Lower leg skin (tissue), 4 donors: Measurements from ENCODE around the gene BEND5. TPM values are rescaled to one million over a fixed set of nuclear protein-coding genes. Genes with fewer than 3 reads are reported as not detected.

ENCODE experiments used
- DNase-seq, 2 donors: peaks; one replicate each; pipeline ENCODE4 v3.0.0-alpha.2; 2019; ENCODE audit warnings: low spot score in 2 of 2
- H3K4me3 ChIP-seq: fragments of 200-600 bp; sonication (generic); 2 replicates; pipeline ENCODE4 v1.5.1; 2017; ENCODE audit warnings: mild to moderate bottlenecking, low read depth; ENCODE audit not compliant: poor library complexity, severe bottlenecking
- POLR2A ChIP-seq, 2 donors: fragments of 450-650 bp; IDR thresholded peaks; one replicate each; pipeline ENCODE4 v1.6.1; 2016 to 2017; ENCODE audit warnings: antibody characterized with exemption in 2 of 2, mild to moderate bottlenecking in 1 of 2, moderate library complexity in 1 of 2
- WGBS, 2 donors: methylation state at CpG; one replicate each; pipeline ENCODE4 v1.1.5; 2018; 5-methylcytosine and 5-hydroxymethylcytosine counted together
- intact Hi-C: fragments of 100-400 bp; cut with DNase I; formaldehyde crosslinking; loops from one replicate; pipeline ENCODE4 v1.15.0; 2023; ENCODE audit warnings: low total_unique reads
- total RNA-seq, 4 donors: library from RNA; depleted of rRNA; stranded (reverse); fragments of >200 nt; gene quantifications; one replicate each; pipeline ENCODE4 v1.1.0, GENCODE V29; 2016
- TF ChIP-seq, protein P1 (sequence below), 3 donors: fragments of 450-650 bp; IDR thresholded peaks; one replicate each; pipeline ENCODE4 v1.5.1; 2016; ENCODE audit warnings: antibody characterized with exemption in 3 of 3, mild to moderate bottlenecking in 3 of 3, moderate library complexity in 2 of 3

BEND5 gene
- total RNA-seq, 4 donors from 2014 or later = 0.67 to 2.5 (median 1.1) TPM; not detected in 1

DNA sequence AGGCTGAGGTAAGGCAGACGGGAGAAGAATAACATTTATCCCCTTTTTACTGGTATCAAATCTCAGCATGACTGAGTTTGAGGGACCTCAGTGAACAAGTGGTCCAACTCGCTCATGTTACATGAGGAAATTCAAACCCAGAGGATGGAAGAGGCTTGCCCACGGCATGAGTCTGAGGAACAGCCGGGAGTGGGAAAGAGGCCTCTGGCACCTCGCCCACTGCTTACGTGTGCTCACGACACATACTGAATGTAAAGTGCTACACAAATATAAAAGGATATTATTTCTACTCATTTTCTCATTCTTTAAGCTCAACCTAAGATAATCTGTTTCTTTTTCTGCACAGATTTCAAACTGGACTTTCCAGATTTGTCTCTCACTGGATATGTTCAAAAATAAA is 14.7 kb downstream of the BEND5 start:
- intact Hi-C loops = no loop called here
- WGBS, 2 donors = 69 to 74% methylated on average over 7 of the region's 7 CpGs
- DNase-seq = no peak
- H3K4me3 ChIP-seq = no peak overlapping the region
- TF ChIP-seq, protein P1, sequence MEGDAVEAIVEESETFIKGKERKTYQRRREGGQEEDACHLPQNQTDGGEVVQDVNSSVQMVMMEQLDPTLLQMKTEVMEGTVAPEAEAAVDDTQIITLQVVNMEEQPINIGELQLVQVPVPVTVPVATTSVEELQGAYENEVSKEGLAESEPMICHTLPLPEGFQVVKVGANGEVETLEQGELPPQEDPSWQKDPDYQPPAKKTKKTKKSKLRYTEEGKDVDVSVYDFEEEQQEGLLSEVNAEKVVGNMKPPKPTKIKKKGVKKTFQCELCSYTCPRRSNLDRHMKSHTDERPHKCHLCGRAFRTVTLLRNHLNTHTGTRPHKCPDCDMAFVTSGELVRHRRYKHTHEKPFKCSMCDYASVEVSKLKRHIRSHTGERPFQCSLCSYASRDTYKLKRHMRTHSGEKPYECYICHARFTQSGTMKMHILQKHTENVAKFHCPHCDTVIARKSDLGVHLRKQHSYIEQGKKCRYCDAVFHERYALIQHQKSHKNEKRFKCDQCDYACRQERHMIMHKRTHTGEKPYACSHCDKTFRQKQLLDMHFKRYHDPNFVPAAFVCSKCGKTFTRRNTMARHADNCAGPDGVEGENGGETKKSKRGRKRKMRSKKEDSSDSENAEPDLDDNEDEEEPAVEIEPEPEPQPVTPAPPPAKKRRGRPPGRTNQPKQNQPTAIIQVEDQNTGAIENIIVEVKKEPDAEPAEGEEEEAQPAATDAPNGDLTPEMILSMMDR (IDR thresholded peaks at IDR 0.05) = no peak

- H3K4me3 ChIP-seq = no peak overlapping the region
- DNase-seq = no peak
- intact Hi-C loops = no loop called here
- no peak for TF ChIP-seq POLR2A (IDR thresholded peaks at IDR 0.05)
- TF ChIP-seq, protein P1 (IDR thresholded peaks at IDR 0.05) = no peak
These were observed 15.3 kb downstream of the BEND5 start for GRCh38 chr1:48761411-48761810.

GRCh38 chr1:48760857-48761256 is 15.8 kb downstream of the BEND5 start:
- H3K4me3 ChIP-seq = no peak overlapping the region
- DNase-seq = no peak
- WGBS, 2 donors = 53 to 80% methylated on average over 7 of the region's 7 CpGs
- no peak for TF ChIP-seq POLR2A (IDR thresholded peaks at IDR 0.05)
- TF ChIP-seq, protein P1 (IDR thresholded peaks at IDR 0.05) = no peak
- intact Hi-C loops = no loop called here

DNA sequence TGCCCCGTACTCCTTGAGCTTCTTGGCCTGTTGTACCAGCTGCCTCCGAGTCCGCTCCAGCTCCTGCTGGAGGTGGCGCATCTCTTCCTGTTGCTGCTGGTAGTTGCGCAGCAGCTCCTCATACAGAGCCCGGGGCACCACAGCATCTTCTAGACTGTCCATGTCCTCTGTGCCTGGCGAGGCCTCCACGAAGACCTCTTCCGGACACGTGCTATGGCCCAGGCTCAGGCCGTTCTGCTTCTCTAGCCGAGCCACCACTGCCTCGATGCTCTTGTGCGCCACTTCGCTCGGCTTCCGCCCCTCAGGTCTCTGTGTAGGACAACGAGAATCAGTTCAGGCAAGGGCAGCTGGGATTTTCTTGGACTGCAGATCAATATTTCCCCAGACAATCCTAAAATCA is 17.7 kb downstream of the BEND5 start:
- no peak overlapping the region for H3K4me3 ChIP-seq
- no peak for DNase-seq
- 95 to 97% methylated on average over 18 of the region's 18 CpGs for WGBS, 2 donors
- TF ChIP-seq POLR2A (IDR thresholded peaks at IDR 0.05) = no peak
- TF ChIP-seq, protein P1 (IDR thresholded peaks at IDR 0.05) = no peak
- intact Hi-C loops = no loop called here

GRCh38 chr1:48757363-48757762 is 19.3 kb downstream of the BEND5 start:
- intact Hi-C loops = no loop called here
- DNase-seq = no peak
- no peak overlapping the region for H3K4me3 ChIP-seq
- WGBS, 2 donors = 89 to 90% methylated on average over 2 of the region's 2 CpGs
- TF ChIP-seq POLR2A (IDR thresholded peaks at IDR 0.05) = no peak

- intact Hi-C loops = no loop called here
- TF ChIP-seq POLR2A (IDR thresholded peaks at IDR 0.05) = no peak
- TF ChIP-seq, protein P1 (IDR thresholded peaks at IDR 0.05) = no peak
- 91 to 93% methylated on average over 1 of the region's 1 CpG for WGBS, 2 donors
- no peak overlapping the region for H3K4me3 ChIP-seq
- DNase-seq = no peak
These were observed 19.9 kb downstream of the BEND5 start for GRCh38 chr1:48756683-48757316.
